ENCODE data around the gene PLEKHG4.

PLEKHG4 gene

GRCh38 chr16:67279296-67280089 is at the start of gene PLEKHG4:
Gene PLEKHG4, plus strand, starts transcription at chr16:67279532. Its CDS starts 513 bp downstream, at chr16:67280045.
- peak; percentile 83 for DNase-seq

GRCh38 chr16:67229906-67230808 is 49.2 kb upstream of the PLEKHG4 start:
- DNase-seq = no peak

- DNase-seq = no peak
Observed at GRCh38 chr16:67230809-67231660, 48.3 kb upstream of the PLEKHG4 start.

- DNase-seq = no peak
Observed at GRCh38 chr16:67233596-67233995, 45.7 kb upstream of the PLEKHG4 start.

- DNase-seq = no peak
Observed at GRCh38 chr16:67234180-67234597, 45.1 kb upstream of the PLEKHG4 start.

- DNase-seq = peak; percentile 33
Observed at GRCh38 chr16:67235816-67236562, 43.3 kb upstream of the PLEKHG4 start.

- DNase-seq = peak; percentile 74
Observed at GRCh38 chr16:67236563-67237395, 42.6 kb upstream of the PLEKHG4 start.

- DNase-seq = no peak
Observed at GRCh38 chr16:67237396-67238277, 41.7 kb upstream of the PLEKHG4 start.

GRCh38 chr16:67238278-67238575 is 41.1 kb upstream of the PLEKHG4 start:
- DNase-seq = no peak

GRCh38 chr16:67238806-67239470 is 40.4 kb upstream of the PLEKHG4 start:
- DNase-seq = no peak

GRCh38 chr16:67240506-67240905 is 38.8 kb upstream of the PLEKHG4 start:
- no peak for DNase-seq

- no peak for DNase-seq
Observed at GRCh38 chr16:67241008-67241900, 38.1 kb upstream of the PLEKHG4 start.

GRCh38 chr16:67242138-67242730 is 37.1 kb upstream of the PLEKHG4 start:
- DNase-seq = no peak

GRCh38 chr16:67243481-67243880 is 35.9 kb upstream of the PLEKHG4 start:
- no peak for DNase-seq

- DNase-seq = peak; percentile 73
Observed at GRCh38 chr16:67244387-67245185, 34.7 kb upstream of the PLEKHG4 start.

GRCh38 chr16:67245186-67245585 is 34.1 kb upstream of the PLEKHG4 start:
- no peak for DNase-seq

- DNase-seq = no peak
Observed at GRCh38 chr16:67245674-67246080, 33.7 kb upstream of the PLEKHG4 start.

All from stimulated activated CD4-positive, alpha-beta T cell treated with anti-CD3 and anti-CD28 coated beads, Interleukin-4, amount 100 ng/mL, for 1 hour (primary cell).